Glomerular visceral epithelial cell (primary cell): ENCODE data around the gene PRRC2B.
"Not testable (repeated sequence)": the region's sequence is repeated elsewhere in the genome, so short reads cannot be mapped to it uniquely, and the experiment has no call there.

ENCODE experiments used
- DNase-seq: peaks from one replicate; pipeline ENCODE4 v3.0.0-alpha.2; 2016; ENCODE audit errors: extremely low spot score

PRRC2B gene

DNA sequence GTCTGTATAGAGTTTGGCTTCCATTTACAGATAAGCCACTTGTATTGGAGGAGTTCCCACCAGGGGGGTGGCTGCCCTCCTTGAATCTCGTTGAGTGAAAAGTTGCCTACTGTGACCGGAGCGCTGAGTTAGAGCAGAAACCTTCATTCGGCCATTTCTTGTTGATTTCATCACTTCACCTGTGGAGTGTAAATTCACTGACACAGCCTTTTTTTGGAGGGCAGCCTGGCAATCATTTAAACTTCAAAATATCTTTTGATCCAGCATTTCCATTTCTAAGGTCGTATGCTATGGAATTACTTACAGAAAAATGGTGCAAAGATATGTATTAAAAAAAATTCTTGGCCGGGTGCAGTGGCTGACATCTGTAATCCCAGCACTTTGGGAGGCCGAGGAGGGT, 40.8 kb downstream of the PRRC2B start:
- DNase-seq = no peak

DNA sequence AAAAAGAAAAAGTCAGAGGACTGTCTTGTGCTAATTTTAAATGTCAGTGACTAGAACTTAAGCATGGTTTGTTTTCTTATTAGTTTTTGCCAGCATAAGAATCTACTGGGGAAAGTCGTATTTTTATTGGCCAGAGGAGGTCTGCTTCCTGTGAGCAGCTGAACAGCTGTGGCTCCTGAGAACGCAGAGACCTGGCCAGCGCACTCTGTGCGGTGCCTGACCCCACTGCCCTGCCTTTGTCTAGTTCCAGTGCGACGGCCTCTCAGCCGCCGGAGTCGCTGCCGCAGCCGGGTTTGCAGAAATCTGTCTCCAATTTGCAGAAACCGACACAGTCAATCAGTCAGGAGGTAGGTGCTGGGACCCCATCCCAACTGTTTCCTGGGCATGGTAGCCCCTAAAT, 42.5 kb downstream of the PRRC2B start:
- no peak for DNase-seq

DNA sequence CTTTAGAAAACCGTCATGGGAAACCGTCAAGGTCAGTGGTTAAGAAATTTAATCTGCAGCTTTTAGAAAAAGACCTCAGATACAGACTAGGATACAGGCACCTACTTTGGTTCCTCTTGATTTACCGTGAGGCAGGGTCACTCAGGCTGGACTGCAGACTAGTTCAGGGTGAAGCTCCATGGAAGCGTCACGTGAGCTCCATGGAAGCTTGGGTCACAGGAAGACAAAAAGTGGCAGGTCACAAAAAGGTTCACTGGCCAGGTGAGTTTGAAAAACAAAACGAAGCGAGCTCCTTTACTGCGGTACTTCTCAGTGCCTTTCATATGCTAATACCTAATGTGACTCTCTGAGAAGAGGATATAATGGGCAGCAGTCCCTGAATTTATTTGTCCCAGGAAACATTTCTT, 43.0 kb downstream of the PRRC2B start:
- no peak for DNase-seq

DNA sequence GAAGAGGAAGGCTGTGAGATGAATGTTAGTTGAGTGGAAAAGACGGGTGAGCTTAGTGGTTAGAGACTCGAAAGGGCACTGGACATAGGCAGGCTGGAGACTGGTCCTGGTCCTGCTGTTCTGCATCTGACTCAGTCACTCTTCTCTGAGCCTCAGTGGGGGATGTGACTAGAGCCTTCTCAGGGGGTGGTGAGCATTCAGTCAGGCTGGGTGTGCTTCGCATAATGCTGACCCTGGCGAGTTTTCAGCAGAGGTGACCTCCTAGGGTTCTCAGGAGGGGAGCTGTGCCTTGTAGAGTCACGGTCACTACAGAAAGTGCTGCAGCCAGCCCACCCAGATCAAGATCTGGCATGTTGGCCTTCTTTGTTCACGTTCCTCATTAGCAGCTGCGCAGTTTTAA, 44.3 kb downstream of the PRRC2B start:
- no peak for DNase-seq

DNA sequence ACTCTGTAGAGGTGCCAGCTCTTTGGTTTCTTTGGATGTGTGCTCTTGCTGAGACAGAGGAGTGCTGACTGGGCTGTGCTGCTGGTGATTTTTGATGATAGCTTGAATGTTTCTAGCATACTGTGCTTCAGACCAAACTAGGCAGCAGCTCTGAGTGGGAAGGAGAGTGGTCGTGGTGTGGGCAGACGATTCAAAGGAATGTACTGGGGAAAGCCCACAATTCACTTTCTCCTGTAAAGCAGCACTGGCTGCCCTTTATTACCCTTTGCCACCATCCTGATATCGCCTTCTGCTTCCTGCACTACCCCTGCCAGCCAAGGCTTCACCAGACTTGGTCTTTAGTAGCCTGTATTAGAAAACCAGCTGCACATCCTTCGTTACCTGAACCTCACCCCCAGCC, 45.3 kb downstream of the PRRC2B start:
- no peak for DNase-seq

DNA sequence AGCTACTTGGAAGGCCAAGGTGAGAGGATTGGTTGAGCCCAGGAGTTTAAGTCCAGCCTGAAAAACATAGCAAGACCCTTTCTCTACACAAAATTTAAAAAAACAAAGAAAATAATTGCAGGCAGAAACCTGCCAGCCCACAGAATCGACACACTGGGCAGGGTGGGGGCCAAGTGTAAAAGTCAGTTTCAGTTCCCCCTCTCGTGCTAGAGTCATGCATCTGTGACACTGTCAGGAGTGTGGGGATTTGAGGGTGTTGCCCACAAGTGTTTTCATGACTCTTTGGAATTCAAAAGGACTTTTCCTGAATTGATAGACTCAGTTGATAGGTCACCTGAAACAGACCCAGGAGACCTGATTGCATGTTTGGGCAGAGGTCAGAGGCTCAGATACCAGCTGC, 47.6 kb downstream of the PRRC2B start:
- no peak for DNase-seq

DNA sequence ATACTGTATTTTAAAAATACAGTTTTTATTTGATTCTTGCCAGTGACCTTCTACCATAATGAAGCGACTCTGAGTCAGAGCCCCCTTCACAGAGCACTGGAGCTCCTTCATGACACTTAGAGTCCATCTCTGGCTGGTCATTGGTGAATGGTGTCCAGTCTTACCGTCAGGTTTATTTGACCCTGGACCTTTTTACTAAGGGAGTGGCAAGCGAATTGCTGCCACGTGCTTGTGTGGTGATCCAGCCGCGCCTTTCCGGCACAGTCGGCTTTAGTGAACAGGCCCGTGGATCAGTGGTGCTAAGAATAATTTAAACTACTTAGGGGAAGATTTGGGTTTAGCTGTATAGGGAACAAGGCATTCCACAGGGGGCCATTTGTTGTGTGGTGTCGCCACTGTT, 48.5 kb downstream of the PRRC2B start:
- DNase-seq = no peak

DNA sequence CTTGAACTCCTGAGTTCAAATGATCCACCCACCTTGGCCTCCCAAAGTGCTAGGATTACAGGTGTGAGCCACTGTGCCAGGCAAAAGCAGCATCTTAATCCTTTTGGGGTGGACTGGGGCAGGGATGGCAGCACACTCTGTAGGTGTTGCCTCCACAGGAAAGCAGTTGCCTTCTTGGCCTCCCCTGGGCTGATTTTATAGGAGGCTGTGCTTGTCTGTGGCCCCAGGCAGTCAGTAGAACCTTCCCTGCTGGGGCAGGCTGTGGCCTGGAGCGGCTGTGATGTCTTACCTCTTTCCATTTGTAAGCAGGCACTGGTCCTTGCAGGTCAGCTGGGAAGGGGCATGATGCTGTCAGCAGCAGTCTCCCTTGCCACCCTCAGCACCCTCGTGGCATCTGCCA, 49.8 kb downstream of the PRRC2B start:
- no peak for DNase-seq

DNA sequence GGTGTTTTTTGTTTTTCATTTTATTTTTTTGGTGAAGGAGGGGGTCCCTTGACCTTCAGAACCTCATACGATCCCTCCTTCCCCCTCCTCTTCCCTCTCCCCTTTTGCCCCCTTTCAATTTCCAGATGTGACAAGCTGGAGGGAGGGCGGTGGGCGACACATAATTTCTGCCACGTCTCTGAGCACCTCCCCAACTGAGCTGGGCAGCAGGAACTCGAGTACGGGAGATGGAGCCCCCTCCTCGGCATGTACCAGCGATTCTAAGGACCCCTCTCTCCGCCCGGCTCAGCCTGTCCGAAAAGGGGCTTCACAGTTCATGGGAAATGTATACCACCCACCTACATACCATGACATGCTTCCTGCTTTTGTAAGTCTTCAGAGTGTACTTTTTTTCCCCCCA, 52.4 kb downstream of the PRRC2B start:
- DNase-seq = no peak

DNA sequence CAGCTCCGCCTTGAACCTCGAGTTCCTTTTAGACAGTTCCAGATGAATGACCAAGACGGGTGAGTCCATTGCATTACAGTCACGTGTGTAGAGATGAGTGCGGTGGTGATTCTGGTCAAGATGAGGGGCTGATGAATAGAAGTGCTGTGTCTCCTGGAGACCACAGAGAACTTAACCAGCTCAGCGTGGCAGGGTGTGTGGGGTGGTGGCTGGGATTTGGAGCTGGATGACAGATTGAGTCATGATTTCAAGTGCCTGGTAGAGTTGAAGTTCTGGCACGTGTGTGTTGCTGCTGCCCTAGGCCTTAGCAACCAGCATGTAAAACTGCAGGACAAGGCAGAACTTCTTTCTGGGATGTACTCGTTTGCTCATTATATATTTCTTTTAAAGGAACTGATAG, 53.3 kb downstream of the PRRC2B start:
- peak; percentile 82 for DNase-seq

DNA sequence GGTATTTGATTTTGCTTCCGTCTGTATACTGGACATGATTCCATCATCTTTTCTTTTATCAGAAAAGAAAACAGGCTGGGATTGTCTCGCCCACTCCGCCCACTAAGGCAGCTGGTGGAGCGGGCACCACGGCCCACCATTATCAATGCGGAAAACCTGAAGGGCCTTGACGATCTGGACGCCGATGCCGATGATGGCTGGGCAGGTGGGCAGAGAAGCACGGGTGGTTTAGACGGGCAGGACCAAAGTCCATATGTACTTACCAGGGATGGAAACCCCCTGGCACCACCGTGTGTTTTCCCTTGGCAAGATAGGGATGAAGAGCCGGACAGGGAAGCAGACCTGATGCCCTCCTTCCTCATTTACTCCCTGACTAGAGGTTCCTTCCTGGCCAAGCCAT, 53.7 kb downstream of the PRRC2B start:
- DNase-seq = no peak

DNA sequence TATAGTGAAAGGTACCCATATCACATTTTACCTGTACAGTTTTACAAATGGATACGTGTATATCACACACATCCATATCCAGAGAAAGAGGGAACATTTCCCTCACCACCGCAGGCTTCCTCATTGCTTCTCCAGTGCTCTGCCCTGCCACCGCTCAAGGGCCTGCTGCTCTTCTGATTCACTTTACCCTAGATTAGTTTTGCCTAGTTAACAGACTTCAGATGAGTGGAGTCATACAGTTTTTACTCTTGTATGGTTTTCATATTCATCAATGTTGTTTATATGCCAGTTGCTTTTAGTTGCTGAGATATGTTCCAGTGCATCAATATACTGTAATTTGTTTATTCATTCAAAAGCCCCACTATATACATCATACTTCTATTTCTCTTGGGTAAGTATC, 54.9 kb downstream of the PRRC2B start:
- DNase-seq = no peak

DNA sequence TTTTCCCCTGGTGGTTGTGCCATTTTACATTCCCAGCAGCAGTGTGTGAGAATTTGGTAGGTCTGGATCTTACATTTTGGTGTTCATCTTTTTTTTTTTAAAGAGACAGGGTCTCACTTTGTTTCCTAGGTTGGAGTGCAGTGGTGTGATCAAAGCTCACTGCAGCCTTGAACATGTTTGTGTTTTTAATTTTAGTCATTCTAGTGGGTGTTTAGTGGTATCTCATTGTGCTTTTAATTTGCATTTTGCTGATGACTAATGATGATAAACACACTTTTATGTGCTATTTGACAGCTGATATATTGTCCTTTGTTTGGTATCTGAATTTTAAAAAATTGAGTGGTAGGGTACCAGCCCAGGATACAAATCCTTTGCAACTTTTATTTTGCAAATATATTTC, 55.4 kb downstream of the PRRC2B start:
- DNase-seq = no peak

DNA sequence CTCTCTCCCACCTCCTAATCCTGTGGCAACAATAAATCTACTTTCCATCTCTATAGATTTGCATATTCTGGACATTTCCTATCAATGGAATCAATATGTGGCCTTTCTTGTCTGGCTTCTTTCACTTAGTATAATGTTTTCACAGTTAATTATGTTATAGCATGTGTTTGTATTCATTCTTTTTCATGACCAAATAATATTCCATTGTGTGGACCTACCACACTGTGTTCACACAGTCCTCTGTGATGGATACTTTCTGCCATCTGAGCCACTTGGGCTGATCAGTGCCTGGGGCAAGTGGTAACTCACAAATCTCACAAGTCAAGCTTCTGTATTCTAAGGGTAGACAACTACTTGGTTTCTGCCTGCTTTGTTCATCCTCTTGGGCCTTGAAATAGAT, 60.1 kb downstream of the PRRC2B start:
- DNase-seq = no peak

DNA sequence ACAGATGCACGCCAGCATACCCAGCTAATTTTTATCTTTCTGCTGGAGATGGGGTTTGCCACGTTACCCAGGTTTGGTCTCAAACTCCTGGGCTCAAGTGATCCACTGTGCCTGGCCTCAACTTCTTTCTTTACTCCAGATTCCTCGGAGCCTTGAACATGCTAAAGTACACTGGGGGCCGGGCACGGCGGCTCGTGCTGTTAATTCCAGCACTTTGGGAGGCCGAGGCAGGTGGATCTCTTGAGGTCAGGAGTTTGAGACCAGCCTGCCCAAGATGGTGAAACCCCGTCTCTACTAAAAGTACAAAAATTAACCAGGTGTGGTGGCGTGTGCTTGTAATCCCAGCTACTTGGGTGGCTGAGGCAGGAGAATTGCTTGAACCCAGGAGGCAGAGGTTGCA, 61.8 kb downstream of the PRRC2B start:
- not testable (repeated sequence) for DNase-seq

DNA sequence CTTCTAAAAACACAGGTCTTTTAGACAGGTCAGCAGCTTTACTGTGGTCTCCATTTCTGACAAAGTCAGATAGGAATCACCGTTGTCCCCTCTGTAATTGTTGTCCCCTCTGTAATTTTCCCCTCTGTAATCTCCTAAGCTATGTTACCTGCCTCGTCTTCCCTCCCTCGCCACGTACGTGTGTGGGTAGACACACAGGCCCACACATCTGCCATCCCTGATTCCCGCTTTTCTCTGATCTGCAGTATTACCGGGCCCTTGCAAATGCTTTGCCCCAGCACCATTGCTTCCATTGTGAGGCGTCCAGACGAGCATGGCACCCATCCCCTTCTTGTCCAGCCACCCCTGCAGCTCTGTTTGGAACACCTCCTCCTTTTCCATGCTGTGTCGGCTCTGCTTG, 63.9 kb downstream of the PRRC2B start:
- no peak for DNase-seq

DNA sequence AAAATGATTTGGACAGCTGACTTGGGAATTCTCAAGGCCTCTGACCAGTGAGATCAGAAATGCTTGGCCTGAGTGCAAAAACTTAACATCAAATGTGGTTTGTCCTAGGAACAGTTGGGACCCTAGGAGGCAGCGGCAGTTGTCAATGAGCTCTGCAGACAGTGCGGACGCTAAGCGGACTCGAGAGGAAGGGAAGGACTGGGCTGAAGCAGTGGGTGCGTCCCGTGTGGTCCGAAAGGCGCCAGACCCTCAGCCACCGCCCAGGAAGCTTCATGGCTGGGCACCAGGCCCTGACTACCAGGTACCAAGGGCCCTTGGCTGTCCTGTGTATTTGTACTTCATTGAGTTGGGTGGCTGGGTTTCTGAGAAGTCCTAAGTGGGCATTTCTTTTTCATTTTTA, 65.2 kb downstream of the PRRC2B start:
- no peak for DNase-seq

DNA sequence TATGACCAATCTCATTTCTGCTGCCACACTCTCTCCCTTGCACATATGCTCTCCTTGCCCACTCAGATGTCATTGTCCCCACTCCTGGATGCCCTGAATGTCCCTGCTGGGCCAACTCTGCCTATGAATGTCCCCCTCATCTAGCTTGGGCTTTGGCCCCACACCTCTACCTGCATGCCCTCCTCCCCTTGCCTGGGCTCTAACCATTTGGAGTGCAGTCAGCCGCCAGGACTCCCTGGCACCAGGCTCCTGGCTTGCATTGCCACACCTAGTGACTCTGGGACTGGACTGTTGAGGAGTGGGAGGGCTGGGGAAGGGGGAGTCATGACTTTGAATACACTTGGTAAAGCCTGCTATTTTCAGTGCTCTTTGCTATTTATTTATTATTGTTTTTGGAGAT, 67.3 kb downstream of the PRRC2B start:
- DNase-seq = no peak

DNA sequence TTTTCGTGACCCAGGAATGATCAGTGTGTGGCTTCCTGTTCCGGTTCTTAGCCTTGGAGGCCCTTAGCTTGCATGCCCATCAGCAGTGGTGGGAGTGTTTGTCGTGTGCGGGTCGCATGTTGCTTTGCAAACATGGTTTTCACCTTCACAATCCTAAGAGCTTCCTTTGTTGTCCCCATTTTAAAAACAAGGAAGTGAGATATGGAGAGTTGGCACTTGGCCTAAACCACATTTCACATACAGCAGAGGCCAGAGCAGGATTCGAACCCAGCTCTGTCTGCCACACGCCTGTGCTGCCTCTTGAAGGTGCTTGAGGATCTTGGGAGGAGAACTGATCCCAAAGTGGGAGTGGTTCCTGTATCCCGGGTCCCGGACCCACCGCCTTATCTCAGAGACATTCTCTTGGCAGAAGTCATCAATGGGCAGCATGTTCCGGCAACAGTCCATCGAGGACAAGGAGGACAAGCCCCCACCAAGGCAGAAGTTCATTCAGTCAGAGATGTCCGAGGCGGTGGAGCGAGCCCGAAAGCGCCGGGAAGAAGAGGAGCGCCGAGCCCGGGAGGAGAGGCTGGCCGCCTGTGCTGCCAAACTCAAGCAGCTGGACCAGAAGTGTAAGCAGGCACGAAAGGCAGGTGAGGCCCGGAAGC, 70.6 kb downstream of the PRRC2B start:
- DNase-seq = no peak

DNA sequence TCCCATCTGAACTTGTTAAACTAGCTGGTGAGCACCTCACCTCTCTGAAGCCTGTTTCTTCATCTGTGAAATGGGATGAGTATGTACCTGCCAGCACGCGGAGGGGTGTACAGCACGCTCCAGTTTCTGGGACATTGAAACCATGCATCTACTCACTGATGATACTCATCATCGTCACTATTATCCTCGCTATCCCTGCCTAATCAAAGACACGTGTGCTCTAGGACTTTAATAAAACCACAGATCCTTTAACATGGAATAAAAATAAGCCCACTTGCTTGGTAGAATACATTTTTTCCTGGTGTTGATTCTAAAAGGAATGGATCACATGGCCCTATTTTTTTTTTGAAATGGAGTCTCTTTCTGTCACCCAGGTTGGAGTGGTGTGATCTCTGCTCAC, 71.5 kb downstream of the PRRC2B start:
- no peak for DNase-seq

DNA sequence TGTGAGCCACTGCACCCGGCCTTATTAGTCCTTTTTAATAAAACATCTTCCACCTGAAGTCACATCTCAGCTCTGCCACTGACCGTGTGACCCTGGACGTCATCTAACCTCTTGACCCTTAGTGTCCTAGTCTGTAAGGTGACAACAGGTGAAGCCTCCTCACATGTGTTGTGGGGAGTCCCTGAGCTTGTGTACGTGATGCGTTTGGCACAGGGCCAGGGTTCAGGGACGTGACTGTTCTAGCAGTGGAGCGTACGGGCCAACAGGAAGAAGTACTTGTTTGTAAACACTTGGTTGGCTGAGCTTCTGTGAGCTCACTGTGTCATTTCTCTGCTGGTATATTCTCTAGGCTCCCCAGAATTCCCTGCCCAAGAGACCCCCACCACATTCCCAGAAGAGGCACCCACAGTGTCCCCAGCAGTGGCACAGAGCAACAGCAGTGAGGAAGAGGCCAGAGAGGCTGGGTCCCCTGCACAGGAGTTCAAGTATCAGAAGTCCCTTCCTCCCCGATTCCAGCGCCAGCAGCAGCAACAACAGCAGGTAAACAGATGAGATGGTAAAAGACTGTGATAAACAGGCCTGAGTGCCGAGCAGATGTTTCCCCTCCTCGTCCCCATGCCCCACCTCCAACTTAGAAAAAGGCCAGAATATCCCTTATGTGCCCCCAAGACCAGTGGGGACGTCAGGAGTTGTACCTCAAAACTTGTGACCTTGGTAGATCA, 73.5 kb downstream of the PRRC2B start:
- no peak for DNase-seq

DNA sequence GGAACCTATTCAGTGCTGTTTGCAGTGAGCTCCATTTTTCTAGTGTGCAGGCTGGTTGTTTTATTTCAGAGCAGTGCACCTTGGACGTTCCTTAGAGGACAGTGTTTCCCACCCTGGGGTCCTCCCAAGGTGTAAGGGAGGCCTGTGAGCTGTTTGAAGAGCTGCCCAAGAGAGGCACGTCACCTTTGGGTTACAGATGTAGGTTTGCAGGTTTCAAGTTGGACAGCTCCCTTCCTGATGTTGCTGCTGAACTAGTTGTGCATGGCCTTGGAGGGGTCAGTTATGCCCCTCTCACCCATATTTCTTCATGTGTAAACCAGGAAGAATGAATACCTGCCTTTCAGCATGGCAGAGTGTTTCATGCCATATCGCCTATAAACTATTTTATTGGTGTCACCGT, 74.1 kb downstream of the PRRC2B start:
- DNase-seq = no peak

DNA sequence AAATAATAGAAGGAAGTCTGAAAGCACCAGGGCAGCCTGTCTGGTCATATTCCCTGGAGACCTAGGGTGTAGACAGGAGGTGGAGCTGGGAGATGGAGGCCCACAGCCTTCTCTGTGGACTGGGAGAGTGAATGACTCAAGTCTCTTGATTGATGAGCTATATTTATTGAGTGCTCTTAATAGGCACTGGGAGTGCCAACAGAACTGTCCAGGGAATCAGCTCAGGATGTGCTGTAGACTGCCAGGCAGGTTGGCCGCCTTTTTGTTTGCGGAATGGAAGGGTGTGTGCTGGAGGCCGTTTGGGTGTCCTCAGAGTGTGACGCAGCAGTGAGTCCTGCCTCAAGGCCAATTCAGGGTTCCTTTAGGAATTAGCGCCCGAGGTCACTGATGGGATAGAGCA, 75.5 kb downstream of the PRRC2B start:
- DNase-seq = no peak

DNA sequence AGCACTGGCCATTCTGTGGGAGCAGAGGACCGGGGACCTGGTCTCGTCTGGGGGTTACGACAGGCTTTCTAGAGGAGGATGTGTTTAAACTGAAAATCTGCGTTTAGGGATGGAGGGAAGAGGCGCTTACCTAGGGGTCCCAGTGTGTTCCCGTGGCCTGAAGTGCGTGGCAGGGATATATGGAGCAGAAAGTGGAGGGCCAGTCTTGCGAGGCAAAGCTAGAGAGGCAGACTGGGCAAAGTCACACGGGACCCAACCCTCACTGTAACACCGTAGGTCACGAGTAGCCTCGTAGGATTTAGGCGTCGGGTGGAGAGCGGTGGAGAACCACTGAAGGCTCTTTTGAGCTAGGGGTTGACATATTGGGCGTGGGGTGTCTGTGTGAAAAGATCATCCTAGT, 76.1 kb downstream of the PRRC2B start:
- DNase-seq = no peak
